Rectal smooth muscle tissue (tissue), 1 donor: Measurements from ENCODE around the gene IQSEC1.

Source experiments
- H3K27ac ChIP-seq: one replicate; pipeline ENCODE4 v1.7.0; 2013; ENCODE audit warnings: low read depth, low read length, inconsistent platforms
- H3K27me3 ChIP-seq: one replicate; pipeline ENCODE4 v1.7.0; 2013; ENCODE audit warnings: low read length; ENCODE audit not compliant: control insufficient read depth, insufficient read depth
- H3K36me3 ChIP-seq: one replicate; pipeline ENCODE4 v1.7.0; 2013; ENCODE audit warnings: low read length; ENCODE audit not compliant: control insufficient read depth, insufficient read depth
- H3K4me1 ChIP-seq: one replicate; pipeline ENCODE4 v1.7.0; 2013; ENCODE audit warnings: low read length; ENCODE audit not compliant: control insufficient read depth, insufficient read depth
- H3K4me3 ChIP-seq: one replicate; pipeline ENCODE4 v1.7.0; 2013; ENCODE audit warnings: low read length
- H3K9ac ChIP-seq: one replicate; pipeline ENCODE4 v1.7.0; 2013; ENCODE audit warnings: low read length

The IQSEC1 gene

DNA sequence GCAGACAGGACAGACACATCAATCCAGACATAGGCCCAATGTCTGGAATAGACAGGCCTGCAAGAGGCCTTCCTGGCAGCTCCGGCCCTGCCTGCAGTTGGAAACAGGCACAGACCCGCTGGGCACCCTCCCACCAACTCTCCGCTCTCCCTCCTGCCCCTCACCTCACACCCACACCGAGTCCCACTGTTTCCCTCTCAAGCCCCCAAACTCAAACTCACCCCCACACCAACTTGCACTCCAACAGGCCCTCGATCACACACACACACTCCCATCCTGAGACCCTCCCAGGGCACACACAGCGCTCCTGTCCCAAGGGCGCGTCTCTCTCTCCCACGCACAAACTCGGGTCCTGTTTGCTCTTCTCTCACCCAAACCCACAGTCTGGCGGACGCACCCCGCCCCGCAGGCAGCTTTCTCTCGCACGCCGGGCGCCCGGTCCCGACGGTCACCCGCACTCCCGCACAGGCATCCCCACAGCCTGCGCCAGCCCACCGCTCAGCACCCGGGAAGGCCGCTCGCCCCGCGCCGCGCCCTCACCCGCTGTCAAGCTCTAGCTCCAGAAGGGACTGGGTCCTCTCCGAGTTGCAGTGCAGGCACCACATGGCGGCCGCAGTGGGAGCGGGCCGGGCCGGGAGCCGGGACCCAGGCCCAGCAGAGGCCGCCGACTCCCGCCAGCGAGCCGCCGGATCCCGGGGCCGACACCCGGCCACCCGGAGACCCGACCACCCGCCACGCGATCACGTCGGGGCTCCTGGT, 106.2 kb downstream of the IQSEC1 start:
- Histone ChIP-seq H3K9ac (peak overlapping the region; percentile 63), H3K4me1 (peaks cover 31% of the 10 kb centered on the region), H3K27me3 (no peaks in the 10 kb centered on the region), H3K36me3 (no peaks in the 10 kb centered on the region), H3K27ac (peak overlapping the region; percentile 63), H3K4me3 (peak overlapping the region; percentile 80)

DNA sequence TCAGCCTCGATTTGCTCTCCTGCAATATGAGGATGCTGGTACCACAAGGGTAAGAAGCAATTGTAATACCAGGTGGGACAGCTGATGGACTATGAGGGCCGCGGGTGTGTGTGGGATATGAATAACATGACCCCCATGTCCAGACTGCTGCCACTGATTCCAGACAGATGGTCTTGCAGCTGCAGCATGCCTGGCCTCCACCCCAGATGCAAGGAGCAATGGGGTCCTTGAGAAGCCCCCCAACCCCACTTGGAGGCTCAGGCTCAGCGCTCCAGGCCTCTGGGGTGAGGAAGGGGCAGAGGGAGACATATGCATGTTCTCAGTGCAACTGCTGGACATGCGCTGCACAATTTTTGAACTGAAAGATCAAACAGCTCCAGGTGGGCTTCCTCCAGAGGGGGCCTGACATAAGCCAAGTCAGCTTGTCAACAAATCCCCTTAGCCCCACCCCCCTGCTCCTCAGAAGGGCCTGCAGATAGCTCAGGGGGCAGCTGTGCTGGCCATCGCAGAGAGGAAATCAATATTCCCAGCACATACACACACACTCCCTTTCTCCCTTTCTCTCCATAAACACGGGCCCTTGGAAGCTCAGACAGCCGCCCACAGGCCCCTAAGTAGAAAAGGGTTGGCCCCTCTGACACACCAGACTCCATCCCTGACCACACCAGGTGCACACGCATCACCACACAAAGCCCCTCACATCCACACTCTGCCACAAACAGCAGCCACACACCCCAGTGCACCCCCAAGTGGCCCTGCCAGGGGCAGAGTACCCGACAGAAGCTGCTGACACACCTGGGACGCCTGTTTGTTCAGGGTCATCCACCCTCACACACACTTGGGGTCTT, 107.0 kb downstream of the IQSEC1 start:
- Histone ChIP-seq H3K27me3 (no peaks in the 10 kb centered on the region), H3K36me3 (no peaks in the 10 kb centered on the region), H3K9ac (peak overlapping the region; percentile 63), H3K4me3 (peak overlapping the region; percentile 80), H3K4me1 (peaks cover 34% of the 10 kb centered on the region), H3K27ac (no peak overlapping the region)

DNA sequence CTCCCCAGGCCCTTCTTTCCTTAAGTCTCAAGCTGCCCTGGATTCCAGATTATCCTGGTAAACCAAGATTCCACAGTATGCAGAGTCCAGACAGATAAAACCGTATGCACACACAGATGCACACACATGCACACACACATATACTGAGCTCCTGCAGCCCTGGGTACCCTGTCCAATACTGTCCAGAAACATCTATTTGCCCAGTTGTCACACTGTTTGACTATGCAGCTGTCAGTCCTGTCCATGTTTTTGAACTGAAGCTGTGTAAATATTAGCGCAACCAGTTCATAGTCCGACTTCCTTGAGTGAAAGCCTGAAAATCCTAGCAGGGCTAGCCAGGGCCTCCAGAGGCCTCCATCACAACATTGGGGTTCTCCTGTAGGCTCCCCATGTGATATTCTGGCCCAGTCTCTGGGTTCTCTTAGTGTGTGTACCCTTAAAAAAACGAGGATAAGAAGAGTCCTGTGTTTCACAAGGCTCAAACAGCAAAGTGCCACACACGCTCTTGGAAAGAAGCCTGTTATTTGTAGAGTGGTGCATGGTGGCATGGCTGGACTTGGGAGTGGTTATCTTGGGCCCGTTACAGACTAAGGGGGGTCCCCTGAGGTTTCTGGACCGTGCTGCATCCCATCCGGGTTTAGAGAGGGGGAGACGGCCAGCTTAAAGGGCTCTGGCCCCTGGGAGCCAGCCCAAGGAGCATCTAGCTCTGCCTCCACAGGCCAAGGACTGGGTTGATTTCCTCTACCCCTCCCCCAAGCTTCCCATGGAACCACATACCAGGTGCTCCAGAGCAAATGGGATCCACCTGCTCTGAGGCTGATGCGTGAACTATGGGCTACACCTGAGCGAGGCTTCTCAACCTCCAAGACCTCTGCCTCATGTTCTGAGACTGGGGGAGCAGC, 108.3 kb downstream of the IQSEC1 start:
- no peaks in the 10 kb centered on the region for H3K27me3 ChIP-seq
- no peaks in the 10 kb centered on the region for H3K36me3 ChIP-seq
- peaks cover 34% of the 10 kb centered on the region for H3K4me1 ChIP-seq
- peak overlapping the region; percentile 4 for H3K4me3 ChIP-seq
- no peak overlapping the region for H3K9ac ChIP-seq
- H3K27ac ChIP-seq = no peak overlapping the region

DNA sequence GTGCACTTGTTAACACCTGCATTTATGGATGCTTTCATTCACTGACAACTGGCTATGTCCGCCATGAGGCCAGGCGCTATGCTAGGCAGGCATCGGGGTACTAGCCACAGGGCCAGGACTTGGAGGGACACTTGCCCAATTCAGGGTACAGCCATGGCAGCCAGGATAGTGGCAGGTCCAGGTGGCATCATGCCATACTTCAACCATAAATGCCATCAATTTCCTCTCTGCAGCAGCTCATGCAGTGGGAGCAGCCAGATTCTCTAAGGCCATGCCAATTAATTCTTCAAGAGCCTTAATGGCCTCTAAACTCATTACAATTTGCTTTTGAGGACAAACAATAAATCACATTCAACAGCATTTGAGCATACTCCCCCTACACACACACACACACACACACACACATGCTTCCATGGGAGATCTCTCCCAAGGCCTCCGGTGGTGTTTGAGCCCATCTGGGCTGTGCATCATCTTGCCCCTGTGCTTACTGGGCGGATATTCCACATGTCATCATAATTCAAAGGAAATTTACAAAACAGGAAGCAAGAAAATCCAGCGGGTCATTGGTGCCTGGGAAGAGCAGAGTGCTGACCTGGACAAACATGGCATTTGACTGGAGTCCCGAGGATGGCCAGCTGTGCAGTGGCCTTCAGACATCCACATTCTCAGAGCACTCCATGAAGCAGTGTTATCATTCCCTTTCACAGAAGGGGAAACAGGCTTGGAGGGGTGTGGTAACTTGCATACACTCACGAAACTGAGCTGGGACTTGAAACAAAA, 109.1 kb downstream of the IQSEC1 start:
- H3K4me3 ChIP-seq = no peak overlapping the region
- H3K4me1 ChIP-seq = peaks cover 31% of the 10 kb centered on the region
- no peak overlapping the region for H3K9ac ChIP-seq
- no peaks in the 10 kb centered on the region for H3K27me3 ChIP-seq
- H3K27ac ChIP-seq = no peak overlapping the region
- H3K36me3 ChIP-seq = no peaks in the 10 kb centered on the region

DNA sequence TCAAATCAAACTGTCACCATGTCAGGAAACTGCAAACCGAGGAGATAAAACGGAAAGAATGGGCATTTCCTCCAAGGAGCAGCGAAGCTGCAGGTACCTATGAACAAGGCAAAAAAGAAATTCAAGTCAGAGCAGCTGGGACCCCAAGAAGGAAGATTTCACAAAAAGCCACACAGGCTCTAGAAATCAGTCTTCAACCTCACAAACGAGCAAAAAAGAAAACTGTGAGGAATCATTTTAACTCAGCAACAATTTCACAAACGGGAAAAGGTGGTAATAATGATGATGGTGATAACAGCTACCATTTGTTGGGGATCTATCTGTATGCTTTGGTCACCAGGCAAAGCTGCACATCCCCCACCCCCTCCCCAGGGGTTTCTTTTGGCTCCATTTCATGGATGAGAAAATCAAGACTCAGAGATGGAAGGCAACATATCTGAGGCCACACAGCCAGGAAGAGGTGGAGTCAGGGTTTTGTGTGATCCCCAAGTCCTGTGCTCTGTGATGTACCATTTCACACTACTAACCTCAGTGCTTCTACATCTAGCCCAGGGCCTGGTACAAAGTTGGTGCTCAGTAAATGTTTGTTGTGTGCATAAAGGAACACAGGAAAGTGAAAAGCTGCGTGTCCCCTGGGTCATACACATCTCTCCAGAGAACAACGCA, 109.9 kb downstream of the IQSEC1 start:
- Histone ChIP-seq H3K9ac (no peak overlapping the region), H3K27me3 (no peaks in the 10 kb centered on the region), H3K27ac (no peak overlapping the region), H3K4me3 (no peak overlapping the region), H3K36me3 (no peaks in the 10 kb centered on the region), H3K4me1 (peaks cover 31% of the 10 kb centered on the region)

DNA sequence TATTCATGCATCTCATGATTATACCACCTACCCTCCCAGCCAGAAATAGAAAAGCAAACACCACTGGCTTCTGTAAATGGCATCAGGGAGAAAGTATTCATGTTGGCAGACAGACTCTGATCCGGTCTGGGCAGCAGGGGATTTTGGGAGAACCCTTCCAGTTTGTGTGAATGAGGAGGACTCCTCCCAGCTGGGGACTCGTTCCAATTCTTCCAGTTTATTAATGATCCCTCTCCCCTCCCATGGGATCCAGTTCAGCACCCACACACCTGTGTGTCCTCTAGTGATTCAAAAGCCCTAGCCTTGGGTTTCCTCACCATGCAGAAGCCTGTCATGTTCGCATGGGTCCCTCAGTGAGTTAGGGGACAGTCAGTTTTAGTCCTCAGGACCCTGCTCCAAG, 110.9 kb downstream of the IQSEC1 start:
- Histone ChIP-seq H3K36me3 (no peaks in the 10 kb centered on the region), H3K27me3 (no peaks in the 10 kb centered on the region), H3K9ac (no peak overlapping the region), H3K27ac (no peak overlapping the region), H3K4me3 (no peak overlapping the region), H3K4me1 (peaks cover 31% of the 10 kb centered on the region)

DNA sequence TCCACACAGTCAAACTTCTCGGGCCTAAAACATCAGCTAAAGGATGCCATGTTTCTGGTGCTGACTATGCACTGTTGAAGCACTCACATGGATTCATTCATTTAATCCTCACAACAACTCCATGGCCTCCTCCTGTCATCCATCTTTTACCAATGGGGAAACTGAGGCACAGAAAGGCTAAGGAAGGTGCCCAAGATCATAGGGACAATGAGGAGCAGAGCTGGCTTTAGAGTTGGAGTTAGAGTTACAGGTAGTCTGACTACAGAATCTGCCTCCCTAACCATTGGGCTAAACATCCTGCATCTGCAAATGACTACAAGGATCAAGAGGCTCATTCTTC, 111.6 kb downstream of the IQSEC1 start:
- Histone ChIP-seq H3K36me3 (no peaks in the 10 kb centered on the region), H3K27ac (no peak overlapping the region), H3K9ac (no peak overlapping the region), H3K27me3 (no peaks in the 10 kb centered on the region), H3K4me1 (peaks cover 36% of the 10 kb centered on the region), H3K4me3 (no peak overlapping the region)

DNA sequence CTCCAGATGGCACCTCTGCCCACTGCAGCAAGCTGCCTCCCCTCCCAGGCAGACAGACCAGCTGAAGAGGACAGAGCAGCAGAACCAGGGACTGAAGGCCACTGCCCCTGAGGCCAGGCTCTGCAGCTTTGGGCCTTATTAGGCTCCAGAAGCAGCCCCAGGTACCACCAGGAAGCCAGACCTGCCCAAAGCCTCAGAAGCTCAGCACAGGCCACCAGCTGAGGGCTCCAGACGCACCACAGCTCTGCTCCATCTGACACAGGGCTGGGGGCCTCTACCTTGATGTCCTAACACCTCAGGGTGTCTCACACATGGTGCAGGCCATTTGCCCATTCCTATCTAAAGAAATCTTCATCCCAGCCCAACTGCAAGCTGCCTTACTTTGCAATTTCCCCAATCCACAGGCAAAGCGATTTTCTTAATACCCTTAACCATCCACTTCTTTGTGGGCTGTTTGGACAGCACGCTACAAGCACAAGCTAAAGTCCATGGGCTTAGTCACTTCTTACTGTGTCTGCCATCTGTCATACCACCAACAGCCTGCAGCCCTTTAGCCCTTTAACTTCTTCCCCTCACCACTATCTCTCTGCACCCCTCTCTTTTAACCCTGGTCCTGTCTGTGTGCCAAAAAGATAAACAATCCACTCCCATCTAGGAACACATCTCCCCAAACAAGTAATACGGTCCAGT, 112.1 kb downstream of the IQSEC1 start:
- Histone ChIP-seq H3K27ac (no peak overlapping the region), H3K4me1 (peaks cover 33% of the 10 kb centered on the region), H3K9ac (no peak overlapping the region), H3K27me3 (no peaks in the 10 kb centered on the region), H3K4me3 (no peak overlapping the region), H3K36me3 (no peaks in the 10 kb centered on the region)

DNA sequence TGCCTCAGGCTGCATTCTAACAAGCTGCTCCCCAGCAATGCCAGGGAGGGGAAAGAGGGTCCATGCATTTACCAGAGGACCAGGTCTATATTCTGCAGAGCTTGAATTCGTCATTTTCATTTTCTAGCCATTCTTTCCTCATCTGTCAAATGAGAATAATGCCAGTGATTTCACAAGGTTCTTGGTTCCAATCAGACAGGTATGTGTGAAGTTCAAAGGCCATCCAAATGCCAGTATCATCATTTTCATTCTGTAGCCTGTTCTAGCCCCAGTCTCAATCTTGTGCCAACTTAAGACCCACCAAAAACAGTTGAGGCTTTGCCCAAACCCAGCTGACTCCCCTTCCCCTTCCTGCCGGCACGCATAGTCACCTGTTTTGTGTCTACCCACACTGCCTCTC, 112.7 kb downstream of the IQSEC1 start:
- H3K4me1 ChIP-seq = peaks cover 32% of the 10 kb centered on the region
- no peaks in the 10 kb centered on the region for H3K27me3 ChIP-seq
- no peak overlapping the region for H3K9ac ChIP-seq
- no peak overlapping the region for H3K27ac ChIP-seq
- H3K4me3 ChIP-seq = no peak overlapping the region
- no peaks in the 10 kb centered on the region for H3K36me3 ChIP-seq

DNA sequence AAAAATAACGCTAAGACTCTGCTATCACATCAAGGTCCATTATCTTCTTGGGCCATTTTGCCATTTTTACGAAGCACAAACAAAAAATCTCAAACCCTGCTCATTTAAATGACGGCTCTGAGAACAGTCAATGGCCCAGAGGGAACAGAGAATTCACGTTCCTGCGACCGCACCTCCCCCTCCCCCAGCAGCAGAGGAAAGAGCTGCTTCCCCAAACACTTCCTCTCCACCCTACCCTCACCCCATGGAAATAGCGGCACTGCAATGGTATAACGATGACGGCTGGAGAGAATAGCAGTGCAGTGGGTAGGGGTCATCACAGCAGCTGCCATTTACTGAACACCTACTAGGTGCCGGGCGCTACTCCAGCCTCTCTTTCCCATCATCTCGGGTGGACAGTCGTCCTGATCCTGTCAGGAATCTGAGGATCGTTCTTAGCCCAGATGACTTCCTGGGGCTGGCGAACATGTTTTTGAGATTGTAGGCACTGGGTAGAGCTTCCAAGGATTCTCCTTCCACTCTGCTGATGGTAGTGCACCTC, 113.3 kb downstream of the IQSEC1 start:
- Histone ChIP-seq H3K9ac (no peak overlapping the region), H3K36me3 (no peaks in the 10 kb centered on the region), H3K27me3 (no peaks in the 10 kb centered on the region), H3K4me3 (no peak overlapping the region), H3K4me1 (peaks cover 30% of the 10 kb centered on the region), H3K27ac (no peak overlapping the region)

DNA sequence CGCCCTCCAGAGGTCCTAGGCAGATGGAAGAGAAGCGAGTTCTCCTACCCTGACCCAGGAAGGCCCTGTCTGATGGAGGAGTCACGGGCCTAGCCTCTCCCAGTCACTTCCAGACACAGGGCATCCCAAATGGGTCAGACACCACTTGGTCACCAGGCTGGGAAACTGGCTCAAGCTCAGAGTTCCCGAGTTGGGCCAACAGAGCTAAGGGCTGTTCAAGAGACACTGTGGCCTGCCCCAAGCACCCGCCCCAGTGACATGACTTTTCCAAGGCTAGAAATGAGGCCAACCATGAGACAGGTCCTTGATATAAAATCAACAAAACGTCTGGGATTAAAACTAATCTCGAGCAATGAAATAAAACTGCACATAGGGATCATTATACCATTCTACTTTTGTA, 113.8 kb downstream of the IQSEC1 start:
- Histone ChIP-seq H3K36me3 (no peaks in the 10 kb centered on the region), H3K4me1 (peaks cover 32% of the 10 kb centered on the region), H3K27ac (no peak overlapping the region), H3K4me3 (no peak overlapping the region), H3K27me3 (no peaks in the 10 kb centered on the region), H3K9ac (no peak overlapping the region)
